GM19463 (cell line): ENCODE results near the gene PLEKHA6.

Experiments used
- ATAC-seq: cut with Tn5 transposase; IDR thresholded peaks from one replicate; pipeline ENCODE4 v1.9.1; 2021; ENCODE audit warnings: mild to moderate bottlenecking, moderate library complexity; ENCODE audit not compliant: unreplicated experiment

Gene PLEKHA6

GRCh38 chr1:204357551-204358490, 1.9 kb downstream of the PLEKHA6 start:
- ATAC-seq, result no peak

- ATAC-seq, result no peak
Observed at GRCh38 chr1:204356997-204357396, 2.7 kb downstream of the PLEKHA6 start.

- ATAC-seq, result no peak
Observed at GRCh38 chr1:204355913-204356312, 3.8 kb downstream of the PLEKHA6 start.

- no peak for ATAC-seq
Observed at GRCh38 chr1:204354579-204354978, 5.2 kb downstream of the PLEKHA6 start.

- no peak for ATAC-seq
Observed at GRCh38 chr1:204353213-204353910, 6.4 kb downstream of the PLEKHA6 start.

- ATAC-seq, result no peak
Observed at GRCh38 chr1:204350857-204351573, 8.7 kb downstream of the PLEKHA6 start.

GRCh38 chr1:204350312-204350711, 9.4 kb downstream of the PLEKHA6 start:
- ATAC-seq, result no peak

GRCh38 chr1:204349602-204350001, 10.1 kb downstream of the PLEKHA6 start:
- ATAC-seq, result no peak

- ATAC-seq, result no peak
Observed at GRCh38 chr1:204348722-204349121, 11.0 kb downstream of the PLEKHA6 start.

GRCh38 chr1:204348242-204348641, 11.5 kb downstream of the PLEKHA6 start:
- no peak for ATAC-seq

- ATAC-seq, result no peak
Observed at GRCh38 chr1:204345941-204346645, 13.6 kb downstream of the PLEKHA6 start.

- ATAC-seq, result no peak
Observed at GRCh38 chr1:204345438-204345841, 14.3 kb downstream of the PLEKHA6 start.

- ATAC-seq, result no peak
Observed at GRCh38 chr1:204344665-204345355, 14.9 kb downstream of the PLEKHA6 start.

- no peak for ATAC-seq
Observed at GRCh38 chr1:204343802-204344201, 15.9 kb downstream of the PLEKHA6 start.

- no peak for ATAC-seq
Observed at GRCh38 chr1:204343247-204343646, 16.5 kb downstream of the PLEKHA6 start.

GRCh38 chr1:204342310-204342709, 17.4 kb downstream of the PLEKHA6 start:
- no peak for ATAC-seq

GRCh38 chr1:204341380-204341779, 18.3 kb downstream of the PLEKHA6 start:
- ATAC-seq, result no peak

GRCh38 chr1:204340081-204340889, 19.4 kb downstream of the PLEKHA6 start:
- ATAC-seq, result no peak

GRCh38 chr1:204339541-204339940, 20.2 kb downstream of the PLEKHA6 start:
- no peak for ATAC-seq
